Right kidney (tissue), 1 donor: Measurements from ENCODE around the gene GRM4.

Experiments used
- DNase-seq: peaks from one replicate; pipeline ENCODE4 v3.0.0-alpha.2; 2016

The GRM4 gene

DNA sequence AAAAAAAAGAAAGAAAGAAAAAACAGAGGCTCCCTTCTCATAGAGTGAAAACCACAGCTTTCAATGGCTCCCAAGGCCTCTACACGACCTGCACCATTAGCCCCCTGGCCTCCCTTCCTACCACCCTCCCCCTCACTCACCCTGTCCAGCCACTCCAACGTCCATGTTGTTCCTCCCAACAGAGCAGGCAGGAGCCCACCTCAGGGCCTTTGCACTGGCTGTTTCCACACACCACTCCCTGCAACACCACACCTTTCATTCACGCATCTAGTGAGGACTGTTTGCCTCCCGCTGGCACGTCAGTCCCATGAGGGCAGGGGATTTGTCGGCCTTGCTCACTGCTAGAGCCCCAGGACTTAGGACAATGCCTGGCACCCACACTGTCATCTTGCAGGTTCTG lies 39.5 kb downstream of the GRM4 start:
- no peak for DNase-seq

DNA sequence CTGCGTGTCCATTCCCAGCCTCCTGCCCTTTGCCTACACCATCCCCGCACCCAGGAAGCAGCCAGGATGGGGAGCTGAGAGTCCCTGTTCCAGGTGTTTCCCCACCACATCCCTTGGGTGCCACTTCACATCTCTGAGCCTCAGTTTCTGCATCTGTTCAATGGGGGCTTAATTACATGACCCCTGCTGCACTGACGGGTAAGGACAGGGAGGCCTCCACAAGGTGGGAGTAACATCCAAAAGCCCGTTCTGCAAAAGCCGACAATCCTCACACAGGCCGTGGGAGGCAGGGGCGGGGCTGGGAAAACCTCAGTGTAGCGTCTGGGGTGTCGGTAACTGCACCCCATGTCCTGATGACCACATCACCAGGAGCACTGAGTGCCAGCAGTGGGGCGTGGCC lies 41.3 kb downstream of the GRM4 start:
- DNase-seq: no peak

DNA sequence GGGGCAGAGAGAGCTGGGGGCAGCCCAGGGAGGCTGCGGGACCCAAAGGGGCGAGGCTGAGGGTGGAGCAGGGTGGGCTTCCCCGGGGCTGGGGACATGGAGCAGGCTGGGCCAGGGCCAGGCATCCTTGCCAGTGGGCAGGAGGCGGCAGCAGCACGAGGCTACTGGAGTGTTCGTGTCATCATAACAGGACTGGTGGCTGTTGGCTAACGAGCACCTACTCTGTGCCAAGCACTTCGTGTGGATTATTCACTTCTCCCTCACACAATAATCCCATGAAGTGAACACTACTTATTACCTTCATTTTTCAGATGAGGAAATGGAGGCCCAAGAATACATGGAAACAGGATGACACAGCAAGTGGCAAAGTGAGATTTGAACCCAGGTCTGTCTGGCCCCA lies 41.7 kb downstream of the GRM4 start:
- DNase-seq: no peak

DNA sequence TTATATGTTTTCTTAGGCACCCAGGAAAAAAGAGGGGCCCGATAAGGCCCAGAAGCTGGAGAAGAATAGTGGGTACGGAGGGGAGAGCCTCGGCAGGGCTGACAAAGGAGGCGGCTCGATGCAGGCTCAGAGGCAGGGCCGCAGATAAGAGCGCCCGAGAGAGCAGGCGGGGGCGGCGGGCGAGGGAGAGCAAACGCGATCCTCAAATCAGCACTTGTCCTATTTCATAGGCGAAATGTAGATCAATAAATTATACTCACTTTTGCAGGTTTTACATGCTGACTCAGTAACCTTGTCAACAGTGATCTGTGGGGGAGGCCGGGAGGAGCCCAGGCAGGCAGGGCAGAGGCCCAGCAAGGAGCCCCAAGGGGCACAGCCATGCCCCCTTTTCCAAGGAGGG lies 42.6 kb downstream of the GRM4 start:
- no peak for DNase-seq

DNA sequence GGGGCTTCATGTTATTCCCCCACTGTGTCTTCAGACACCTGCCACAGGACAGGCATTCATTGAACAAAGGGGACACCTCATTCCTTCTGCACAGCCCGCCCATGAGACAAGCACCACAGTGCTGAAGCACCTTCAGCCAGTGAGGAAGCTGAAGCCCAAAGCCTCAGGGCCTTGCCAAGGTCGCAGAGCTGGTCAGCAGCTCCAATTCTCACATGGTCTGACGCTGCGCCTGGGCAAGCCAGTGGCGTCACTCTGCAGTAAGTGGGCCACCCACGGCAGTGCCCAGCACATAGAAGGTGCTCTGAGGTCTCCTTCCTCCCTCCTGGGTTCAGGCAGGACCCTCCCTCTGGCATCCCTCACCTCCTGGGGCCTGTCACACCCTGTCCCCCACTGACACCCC lies 43.2 kb downstream of the GRM4 start:
- DNase-seq: no peak

DNA sequence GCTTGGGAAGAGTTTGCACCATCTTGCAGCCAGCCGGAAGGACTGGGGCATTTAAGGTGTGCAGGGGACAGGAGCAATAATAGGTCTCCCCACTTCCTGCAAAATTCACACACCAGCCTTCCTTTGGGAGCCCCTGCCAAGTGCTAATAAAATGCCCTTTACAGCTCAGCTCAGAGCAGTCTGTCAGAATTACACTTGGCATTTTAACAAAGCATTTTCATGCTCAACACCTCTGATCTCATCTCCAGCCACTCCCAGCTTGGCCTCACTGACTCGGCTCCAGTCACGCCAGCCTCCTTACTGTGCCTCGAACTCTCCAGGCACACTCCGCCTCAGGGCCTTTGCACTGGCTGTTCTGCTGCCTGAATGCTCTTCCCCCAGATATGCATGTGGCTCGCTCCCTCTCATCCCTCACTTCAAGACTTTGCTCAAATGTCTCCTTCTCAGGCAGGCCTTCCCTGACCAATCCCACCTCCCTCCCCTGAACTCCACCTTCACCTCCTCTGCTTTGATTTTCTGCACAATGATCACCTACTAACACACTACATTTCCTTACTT lies 43.7 kb downstream of the GRM4 start:
- no peak for DNase-seq

DNA sequence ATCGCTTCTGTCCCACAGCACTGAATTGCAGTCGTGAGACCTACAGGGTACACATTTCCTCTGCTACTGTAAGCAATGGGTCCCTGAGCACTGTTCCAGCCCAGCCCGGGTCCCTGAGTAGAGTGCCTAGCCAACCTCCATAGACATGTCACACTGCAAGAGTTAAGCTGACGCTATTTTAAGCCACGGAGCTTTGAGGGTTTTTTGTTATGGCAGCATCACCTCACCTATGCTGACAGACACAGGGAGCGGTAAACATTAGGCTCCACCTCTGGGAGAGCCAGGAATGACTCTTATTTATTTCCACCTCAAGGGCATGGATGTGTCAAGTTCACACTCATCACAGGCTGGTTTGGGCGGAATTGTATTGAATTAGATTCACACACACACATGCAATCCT lies 45.1 kb downstream of the GRM4 start:
- no peak for DNase-seq

DNA sequence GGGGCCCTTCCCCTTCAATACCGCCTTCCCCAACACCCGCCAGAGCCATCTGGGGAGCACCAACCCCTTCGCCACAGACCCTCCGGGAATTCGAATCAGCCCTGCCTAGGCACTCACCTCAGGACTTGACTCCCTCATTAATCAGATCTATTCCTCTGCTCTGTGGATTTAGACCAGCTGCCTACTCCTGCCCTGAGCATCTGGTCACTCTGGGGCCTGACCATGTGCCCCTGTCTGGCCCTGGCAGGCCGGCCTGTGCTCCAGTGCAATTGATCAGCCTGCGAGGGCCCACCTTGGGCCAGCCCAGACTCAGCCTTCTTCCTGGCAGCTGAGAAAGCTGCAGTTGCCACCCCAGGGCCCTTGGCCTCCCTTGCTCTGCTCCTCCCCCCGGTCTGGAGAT lies 46.0 kb downstream of the GRM4 start:
- DNase-seq: no peak

DNA sequence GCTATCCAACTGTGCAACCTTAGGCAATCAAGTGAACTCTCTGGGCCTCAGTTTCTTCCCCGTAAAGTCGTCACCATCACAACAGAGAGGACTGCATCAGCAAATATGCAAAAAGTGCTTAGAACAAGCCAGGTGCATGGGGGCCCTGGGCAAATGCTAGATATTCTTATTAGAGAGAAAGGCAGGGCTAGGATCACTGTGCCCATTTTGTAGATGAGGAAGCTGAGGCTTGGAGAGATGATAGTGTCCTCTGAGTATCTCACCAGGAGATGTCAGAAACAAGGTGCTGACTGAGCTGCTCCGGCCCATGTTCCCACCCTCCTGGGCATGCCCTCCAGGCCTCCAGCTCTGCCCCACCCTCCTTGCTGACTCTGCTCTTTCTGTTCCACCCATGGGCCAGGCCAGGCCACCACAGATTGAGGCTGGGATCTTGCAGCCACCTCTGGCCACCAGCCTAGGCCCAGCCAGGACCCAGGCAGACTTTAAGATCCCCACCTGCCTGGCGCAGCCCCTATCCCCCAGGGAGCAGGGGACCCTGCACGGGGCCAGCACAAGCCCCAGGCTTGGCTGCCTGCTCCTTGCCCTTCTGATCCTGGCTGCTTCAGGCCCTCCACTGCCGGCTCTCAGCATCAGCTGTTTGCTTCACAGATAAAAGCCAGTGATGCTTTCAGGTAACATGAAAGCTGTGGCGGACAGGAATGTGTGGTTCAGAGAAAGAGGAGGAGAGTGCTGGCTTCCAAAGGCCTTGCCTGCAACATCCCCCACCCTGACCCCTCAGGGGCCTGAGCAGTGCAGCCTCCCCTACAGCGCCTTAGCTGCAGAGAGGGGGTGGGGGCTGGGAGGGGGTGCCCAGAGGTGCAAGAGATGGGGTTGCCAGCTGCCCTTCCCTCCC lies 47.6 kb downstream of the GRM4 start:
- DNase-seq: no peak

DNA sequence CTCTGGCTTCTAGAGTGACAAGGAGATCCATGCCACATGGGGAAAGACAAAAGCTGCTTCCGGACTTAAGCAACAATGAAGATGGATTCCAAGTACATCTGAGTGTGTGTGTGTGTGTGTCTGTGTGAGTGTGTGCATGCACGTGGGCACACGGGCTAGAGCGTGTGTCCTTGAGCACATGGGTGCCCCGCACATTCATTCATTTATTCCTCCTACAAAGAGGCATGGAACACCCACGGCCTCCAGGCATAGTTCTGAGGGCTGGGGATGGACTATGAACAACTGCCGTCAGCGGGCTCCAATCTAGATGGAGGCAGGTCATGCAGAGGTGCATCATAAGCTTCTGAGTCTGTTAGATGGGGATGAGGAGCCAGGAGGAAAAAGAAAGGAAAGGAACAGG lies 49.1 kb downstream of the GRM4 start:
- no peak for DNase-seq

DNA sequence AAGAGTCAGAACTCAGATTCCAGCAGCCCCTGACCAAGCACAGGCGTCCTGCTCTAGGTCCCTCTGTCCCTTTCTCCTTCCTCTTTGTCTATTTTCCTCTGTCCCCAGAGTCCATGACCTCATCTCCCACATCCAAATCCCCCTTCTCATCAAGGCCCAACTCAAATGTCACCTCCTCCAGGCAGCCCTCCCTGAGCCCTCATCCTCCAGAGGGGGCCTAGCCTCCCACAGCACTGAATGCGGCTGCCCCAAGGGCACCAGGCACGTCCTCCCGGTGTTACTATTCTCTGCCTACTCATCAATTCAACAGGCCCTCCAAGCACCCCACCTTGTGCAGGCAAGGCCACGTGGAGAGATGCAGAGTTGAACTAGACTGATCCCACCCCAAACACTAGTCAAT lies 49.7 kb downstream of the GRM4 start:
- no peak for DNase-seq

DNA sequence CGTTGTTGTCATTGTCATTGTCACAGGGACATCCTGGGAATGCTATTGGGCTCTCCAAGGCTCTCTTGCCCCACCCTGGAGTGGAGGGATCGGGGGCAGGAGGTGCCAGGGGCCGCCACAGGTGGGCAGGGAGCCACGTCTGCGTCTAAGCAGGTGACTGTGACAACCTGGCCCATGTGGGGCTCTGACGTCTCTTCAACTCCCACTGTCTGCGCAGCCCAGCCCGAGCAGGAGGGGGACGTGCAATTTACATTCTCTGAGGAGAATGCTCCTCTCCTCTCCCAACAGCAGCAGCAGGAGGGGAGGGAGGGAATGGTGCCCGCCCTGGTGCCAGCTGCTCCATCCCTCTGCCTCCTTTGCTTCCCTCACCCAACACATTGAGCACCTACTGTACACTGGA lies 50.1 kb downstream of the GRM4 start:
- DNase-seq: no peak

DNA sequence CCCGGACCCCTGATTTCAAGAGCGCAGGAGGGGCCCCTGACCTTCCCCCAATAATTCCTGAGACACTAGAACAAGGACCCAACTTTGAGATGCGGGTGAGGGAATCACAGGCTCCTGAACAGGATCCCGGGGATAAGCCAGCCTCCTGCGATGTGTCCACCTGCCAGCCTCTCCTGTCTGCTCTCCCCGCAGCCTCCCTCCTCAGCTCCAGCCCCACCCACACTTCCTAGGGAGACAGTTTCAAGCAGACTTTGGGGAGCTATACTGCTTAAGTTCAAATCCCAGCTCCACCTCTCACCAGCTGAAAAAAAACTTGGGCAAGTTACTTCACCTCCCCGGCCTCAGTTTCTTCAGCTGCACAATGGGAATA lies 50.8 kb downstream of the GRM4 start:
- no peak for DNase-seq

DNA sequence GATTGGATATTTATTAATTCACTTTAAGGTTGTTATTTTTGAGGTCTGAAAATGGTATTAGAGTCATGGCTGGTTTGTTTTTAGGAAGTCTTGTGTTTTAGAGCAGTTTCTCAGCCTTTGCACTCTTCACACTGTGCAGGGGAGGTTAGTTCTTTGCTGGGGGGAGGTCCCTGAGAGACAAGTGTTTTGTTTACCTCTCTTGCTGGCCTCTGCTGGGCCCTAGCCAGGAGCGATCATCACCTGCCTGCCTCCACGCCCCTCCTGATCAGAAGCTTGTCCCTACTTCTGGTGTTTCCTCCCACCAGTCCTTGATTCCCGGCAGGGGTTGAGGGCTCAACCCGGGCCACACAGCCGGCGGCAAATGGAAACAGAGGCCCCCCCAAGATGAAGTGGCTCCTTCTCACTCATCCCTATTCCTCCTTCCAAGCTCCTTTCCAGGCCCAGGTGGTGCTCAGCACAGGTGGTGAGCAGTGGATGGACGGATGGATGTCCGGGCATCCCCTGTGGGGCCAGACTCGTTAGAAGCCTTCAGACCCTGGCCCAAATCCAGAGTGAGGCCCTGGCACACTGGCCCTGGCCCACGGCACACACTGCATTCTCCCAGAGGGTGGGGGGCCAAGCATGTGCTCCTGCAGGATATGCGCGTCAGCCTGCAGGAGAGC lies 51.3 kb downstream of the GRM4 start:
- DNase-seq: no peak

DNA sequence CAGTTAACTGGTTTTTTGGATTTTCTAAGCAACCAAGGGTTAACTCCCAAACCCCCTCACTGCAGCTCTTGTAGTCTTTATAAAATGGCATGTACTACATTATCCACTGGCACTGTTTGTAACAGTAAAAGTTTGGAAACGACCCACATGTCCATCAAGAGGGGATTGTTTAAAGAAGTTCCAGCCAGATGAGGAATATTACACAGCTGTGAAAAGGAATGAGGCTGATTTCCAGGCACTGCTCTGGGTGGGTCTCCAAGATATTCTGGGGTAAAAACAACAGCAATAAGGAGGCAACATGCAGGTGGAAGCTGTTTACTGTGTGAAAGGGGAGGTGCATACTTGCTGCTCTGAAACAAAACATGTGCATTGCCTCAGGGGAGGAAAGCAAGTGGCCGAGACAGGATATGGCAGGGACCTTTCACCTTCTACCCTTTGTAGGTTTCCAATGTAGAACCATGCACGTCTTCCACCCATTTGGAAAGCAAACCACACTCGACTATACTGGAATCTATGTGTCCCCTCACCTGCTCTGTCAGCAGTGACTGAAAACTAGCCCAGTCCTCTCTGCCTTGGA lies 51.9 kb downstream of the GRM4 start:
- no peak for DNase-seq

DNA sequence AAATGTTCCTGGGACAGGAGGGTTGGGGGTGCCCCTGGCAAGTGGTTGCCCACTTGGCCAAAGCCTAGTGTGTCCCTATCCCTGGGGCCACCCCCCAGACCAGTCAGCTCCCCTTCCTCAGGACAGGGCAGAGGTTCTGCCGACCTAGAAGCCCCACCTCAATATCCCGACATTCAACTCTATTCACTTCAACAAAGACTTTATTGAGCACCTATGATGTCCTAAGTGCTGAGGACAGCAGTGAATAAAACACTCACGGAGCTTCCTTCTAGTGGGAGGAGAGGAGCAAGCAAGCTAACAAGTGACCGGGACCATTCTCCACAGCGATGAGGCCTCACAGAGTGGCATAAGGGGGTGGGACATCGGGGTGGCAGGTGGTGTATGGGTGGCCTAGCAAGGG lies 52.7 kb downstream of the GRM4 start:
- no peak for DNase-seq

DNA sequence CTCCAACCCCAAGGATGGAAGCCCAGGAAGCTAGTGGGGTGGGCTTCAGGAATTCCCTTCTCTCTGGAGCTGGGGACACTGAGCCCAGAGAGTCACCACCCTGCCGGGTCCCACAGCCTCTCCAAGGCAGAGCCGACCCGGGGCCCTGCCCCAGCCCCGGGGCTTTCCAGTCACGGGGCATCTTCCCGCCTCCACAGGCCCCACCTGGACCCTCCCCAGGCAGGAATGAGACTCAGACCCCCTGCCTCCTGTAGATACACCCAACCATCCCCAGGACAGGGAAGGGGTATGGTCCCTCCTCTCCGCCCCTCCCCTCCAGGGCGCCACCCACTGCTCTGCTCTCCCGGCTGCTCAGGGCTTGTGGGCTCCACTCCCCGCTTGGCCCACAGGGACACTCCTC lies 53.3 kb downstream of the GRM4 start:
- DNase-seq: no peak

DNA sequence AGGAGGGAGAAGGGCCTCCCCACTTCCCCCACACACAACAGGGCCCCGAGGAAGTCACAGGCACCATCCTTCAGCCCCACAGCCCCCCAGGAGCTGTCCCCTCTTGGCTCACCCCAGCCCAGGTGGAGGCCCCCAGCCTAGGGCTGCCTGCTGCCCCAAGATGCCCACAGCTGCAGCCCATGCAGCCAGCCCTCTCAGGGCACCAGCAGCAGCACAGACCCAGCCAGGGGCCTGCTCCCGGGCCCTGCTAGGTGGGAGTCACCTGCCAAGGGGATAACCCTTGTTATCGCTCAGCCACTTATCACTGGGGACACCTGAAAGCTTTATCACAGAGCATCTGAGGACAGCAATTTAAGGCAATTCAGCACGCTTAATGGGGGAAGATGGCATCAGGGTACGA lies 55.0 kb downstream of the GRM4 start:
- DNase-seq: no peak

DNA sequence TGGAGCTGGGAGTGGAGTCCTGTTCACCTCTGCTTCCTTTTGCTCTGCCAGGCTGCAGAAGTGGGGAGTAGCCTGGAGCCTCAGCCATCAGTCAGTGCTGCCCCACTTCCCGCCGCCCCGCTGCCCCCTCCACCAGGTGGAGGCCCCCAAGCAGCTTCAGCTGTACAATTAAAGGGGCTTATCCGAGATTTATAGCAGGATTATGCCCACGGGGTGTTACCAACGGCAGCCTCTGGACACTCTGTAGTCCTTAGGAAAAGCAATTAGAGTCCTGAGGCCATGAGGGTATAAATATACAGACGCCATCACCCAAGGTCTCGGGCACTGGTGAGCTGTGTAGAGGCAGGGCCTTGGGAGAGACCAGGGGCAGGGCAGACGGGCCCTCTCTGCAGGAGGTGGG lies 55.4 kb downstream of the GRM4 start:
- no peak for DNase-seq

DNA sequence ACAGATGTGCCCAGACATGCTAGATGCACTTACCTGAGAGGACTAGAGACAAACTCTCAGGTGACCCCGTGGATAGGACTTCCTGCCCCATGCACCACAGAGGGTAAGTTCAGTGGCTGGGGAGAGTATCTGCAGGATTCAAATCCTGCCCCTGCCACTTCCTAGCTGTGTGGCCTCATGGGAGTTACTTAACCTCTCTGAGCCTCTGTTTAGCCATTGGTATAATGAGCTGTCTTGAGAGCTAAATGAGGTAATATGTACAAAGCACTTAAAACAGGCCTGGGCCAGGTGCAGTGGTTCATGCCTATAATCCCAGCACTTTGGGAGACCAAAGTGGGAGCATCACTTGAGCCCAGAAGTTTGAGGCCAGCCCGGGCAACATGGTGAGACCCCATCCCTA lies 59.3 kb downstream of the GRM4 start:
- DNase-seq: no peak

DNA sequence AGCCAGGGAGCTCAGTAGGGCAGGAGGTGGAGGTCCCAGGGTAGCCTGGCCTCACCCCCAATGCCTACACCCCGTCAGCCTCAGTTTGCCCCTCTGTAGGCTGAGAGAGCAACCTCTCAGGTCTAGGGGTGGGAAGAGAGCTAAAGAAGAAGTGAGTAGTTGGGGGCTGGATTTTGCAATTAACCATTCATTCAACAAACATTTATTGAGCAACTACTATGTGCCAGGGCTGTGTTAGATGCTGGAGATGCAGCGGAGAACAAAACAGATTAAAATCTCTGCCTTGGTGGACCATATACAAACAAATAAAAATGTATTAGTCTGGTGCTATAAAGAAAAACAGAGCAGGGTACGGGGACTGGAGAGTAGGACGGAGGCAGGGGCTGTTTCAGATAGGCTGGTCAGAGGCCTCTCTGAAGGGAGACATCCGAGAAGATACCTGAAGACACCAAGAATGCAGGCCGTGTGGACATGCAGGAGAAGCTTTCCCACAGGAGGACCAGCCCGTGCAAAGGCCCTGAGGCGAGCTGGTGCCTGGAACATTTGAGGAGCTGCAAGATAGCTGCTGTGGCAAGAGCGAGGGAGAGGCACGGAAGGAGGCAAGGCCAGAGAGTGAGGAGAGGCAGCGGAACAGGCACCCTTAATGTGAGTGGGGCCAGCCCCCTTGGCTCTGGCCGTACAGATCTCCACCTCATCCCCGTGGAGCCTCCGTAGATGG lies 60.3 kb downstream of the GRM4 start:
- no peak for DNase-seq

DNA sequence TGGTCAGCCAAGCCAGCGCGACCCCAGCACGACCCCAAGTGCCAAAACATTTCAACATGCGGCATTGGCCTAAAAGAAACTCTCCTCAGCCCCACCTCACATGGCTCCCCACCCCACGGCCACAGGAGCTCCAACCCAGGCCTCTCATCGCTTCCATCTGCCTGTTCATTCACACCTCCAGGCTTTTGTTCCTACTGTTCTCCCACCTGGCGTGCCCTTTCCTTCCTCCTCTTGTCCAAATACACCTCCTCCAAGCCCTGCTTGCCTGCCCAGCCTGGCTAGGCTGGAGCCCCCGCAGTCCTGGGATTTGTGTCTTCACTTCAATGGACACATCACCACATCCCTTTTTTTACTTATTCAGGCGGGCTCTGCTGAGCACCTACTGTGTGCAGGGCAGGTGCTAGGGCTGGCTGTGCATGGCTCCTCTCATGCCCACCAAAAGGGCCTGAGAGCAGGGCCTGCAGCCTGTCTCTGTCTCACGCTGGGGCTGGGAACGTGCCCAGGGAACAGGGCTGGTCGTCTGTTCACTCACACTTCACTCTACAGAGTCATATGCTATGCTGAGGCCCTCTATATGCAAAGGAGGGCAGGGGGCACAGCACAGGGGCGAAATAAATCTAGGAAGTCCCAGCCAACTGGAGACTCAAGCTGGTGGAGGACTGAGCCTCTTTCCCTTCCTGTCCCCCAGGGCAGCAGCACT lies 61.1 kb downstream of the GRM4 start:
- DNase-seq: no peak
